ENCODE measurements around the gene XPNPEP1. TPM values are rescaled to one million over a fixed set of nuclear protein-coding genes. Genes with fewer than 3 reads are reported as not detected.

Gene XPNPEP1
- polyA plus RNA-seq, 6 donors from 2014 or later: 16.0 to 27.1 (median 19.5) TPM

DNA sequence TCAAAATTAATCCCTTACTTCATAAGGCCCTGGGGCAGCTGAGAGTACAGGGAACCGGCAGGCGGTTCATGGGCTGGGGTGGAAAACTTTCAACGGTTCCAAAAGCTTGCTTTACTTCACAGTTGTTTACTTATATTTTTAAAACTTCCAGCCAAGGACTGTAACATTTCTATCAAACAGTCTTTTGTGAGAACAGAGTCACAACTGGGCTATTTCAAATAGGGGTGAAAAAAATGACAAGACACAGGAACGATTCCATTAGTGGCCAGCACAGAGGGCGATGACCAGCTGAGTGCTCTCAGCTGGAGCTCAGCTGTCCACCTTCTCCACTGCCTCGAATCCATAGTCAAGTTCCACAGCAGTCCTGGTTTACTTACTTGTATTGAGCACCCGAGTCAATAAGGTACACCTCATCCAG is 48.2 kb downstream of the XPNPEP1 start:
- no peaks in the 10 kb centered on the region for H3K27me3 Mint-ChIP-seq
- DNase-seq: no peak
- no peak overlapping the region for H3K27ac Mint-ChIP-seq
- H3K4me1 Mint-ChIP-seq: no peaks in the 10 kb centered on the region
- H3K36me3 Mint-ChIP-seq: peaks cover 22 to 37% of the 10 kb centered on the region in 2 donors
- H3K9me3 Mint-ChIP-seq: no peaks in the 10 kb centered on the region
- H3K4me3 Mint-ChIP-seq: no peak overlapping the region
- no peak for ATAC-seq (ENCODE audit: low read depth in 2 of 2)

DNA sequence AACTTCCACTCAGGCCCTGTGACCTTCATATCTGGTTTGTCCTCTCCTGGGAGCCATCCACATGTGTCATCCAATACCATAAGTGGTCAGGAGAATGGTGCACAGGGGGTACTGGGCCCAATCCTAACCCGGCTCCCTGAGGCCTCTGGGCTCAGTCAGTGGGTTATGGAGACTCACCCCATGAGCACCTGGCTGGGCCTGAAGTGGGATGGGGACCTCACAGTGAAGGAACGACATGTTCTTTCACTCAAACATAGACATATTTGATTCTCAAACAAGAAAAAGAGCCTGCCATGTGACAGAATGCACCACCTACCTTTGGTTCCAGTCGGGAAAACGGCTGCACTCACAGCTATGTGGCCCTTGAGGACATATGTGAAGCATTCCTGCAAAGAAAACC is 51.8 kb downstream of the XPNPEP1 start:
- Mint-ChIP-seq H3K4me3 (no peak overlapping the region), H3K27me3 (no peaks in the 10 kb centered on the region), H3K27ac (peak overlapping the region in 1 of 6 donors; percentile 24), H3K36me3 (peaks cover 22 to 45% of the 10 kb centered on the region in 2 donors), H3K4me1 (no peaks in the 10 kb centered on the region), H3K9me3 (no peaks in the 10 kb centered on the region)
- DNase-seq (no peak), ATAC-seq (ENCODE audit: low read depth in 2 of 2) (no peak)

DNA sequence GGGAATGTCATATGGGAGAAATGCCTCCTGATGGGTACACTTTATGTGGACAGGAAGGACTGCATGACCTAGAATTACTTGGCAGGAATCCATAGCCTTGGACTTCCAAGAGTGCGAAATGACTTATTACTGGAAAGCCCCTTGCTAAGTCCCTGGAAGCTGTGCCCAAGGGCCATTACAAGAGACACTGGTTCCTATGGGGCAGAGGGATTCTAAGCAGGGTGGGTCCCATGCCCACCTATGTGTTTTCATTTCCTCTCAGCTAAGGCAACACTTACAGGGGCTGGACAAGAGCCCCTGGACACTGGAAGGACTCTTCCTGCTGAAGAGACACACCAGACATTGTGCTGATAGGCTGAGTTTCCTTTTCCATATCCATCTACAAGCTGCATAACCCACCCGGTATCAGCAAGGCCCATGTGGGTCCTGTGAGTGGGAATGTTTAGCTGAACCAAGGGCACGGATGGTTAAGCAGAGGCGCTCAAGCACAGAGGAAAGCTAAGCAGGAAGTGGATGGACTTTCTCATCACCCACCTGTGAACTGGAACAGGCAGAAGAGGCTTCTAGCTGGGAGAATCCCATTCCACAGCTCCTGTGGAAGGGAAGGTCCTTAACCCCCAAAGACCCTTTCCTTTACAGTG is 56.2 kb downstream of the XPNPEP1 start:
- no peak for ATAC-seq (ENCODE audit: low read depth in 2 of 2)
- no peak for DNase-seq
- Mint-ChIP-seq H3K27me3 (no peaks in the 10 kb centered on the region), H3K36me3 (peaks cover 52 to 69% of the 10 kb centered on the region in 2 donors), H3K4me3 (no peak overlapping the region), H3K4me1 (no peaks in the 10 kb centered on the region), H3K27ac (peak overlapping the region in 1 of 6 donors; percentile 6), H3K9me3 (peaks cover 11 to 31% (median 19%) of the 10 kb centered on the region in 7 donors)

DNA sequence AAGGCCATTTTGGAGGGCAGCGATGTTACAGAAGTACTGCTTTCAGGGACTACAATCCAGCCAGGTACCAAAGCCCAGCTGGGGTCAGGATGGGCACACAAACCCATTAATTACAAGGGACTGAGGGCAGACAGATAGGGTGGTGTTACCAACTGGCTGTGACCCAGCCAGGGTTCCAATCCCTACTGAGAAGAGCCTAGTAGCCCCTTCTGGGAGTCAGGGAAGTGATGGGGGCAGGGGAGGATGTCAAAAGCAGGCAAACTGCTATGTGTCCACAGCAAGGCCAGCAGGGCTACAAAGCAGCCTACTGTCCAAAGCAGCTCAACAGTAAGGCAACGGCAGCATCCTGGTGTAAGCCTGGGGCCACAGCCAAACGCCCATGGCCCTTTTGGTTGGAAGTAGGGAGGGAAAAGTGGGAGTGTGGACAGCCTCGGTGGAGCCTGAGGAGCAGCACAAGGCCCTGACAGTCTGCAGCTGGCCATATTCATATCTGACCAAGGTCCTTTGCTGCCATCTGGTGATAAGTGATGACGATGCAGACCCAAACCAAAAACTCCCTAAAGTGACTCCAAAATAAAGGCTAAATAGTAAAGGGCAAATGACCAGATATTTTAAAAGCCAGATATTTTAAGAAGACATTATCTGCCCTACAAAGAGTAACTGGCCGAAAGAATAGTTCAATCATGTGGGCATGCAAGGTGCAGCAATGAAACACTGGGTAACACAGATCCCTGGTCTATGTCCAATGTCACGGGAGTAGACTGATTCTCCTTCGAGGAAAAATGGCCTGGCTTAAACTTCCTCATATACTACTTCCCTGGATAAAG is 56.9 kb downstream of the XPNPEP1 start:
- DNase-seq (no peak), ATAC-seq (ENCODE audit: low read depth in 2 of 2) (no peak)
- no peaks in the 10 kb centered on the region for H3K27me3 Mint-ChIP-seq
- peaks cover 52 to 64% of the 10 kb centered on the region in 2 donors for H3K36me3 Mint-ChIP-seq
- H3K27ac Mint-ChIP-seq: peak overlapping the region in 3 of 6 donors; percentile 65 to 83 (median 71)
- no peak overlapping the region for H3K4me3 Mint-ChIP-seq
- no peaks in the 10 kb centered on the region for H3K4me1 Mint-ChIP-seq
- peaks cover 11 to 31% (median 19%) of the 10 kb centered on the region in 7 donors for H3K9me3 Mint-ChIP-seq

DNA sequence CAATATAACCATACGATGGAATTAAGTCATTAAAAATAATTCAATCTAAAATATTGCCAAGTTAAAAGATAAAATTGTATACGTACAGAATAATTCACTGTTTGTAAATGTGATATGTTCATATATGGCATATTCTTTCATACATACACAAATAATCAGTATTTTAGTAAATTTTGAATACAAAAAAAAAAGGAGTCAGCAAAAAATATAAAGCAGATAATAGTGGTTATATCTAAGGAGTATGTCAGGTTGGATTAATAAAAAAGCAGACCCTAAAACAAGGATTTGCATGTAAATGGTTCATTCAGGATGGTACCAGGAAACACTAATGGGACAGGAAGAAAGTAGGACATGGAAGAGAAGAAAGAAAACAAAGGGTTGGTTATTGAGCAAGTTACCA is 59.5 kb downstream of the XPNPEP1 start:
- Mint-ChIP-seq H3K27ac (no peak overlapping the region), H3K36me3 (peaks cover 48 to 52% of the 10 kb centered on the region in 2 donors), H3K27me3 (no peaks in the 10 kb centered on the region), H3K4me3 (no peak overlapping the region), H3K9me3 (peaks cover 11 to 31% (median 19%) of the 10 kb centered on the region in 7 donors), H3K4me1 (peaks cover 11 to 20% (median 17%) of the 10 kb centered on the region in 3 donors)
- DNase-seq (no peak), ATAC-seq (ENCODE audit: low read depth in 2 of 2) (no peak)

DNA sequence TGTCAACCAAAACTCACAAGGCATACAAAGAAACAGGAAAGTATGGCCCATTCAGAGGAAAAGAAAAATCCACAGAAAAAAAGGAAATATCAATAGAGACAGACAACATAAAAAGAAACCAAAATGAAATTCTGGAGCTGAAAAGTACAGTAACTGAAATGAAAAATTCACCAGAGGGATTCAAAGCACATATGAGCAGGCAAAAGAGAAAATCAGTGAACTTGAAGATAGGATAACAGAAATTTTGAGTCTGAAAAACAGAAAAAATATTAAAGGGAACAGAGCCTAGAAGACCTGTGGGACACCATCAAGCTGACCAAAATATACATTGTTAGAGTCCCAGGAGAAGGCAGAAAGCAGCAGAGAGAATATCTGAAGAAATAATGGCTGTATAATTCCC is 60.6 kb downstream of the XPNPEP1 start:
- DNase-seq (no peak), ATAC-seq (ENCODE audit: low read depth in 2 of 2) (no peak)
- H3K4me3 Mint-ChIP-seq: no peak overlapping the region
- H3K9me3 Mint-ChIP-seq: peaks cover 11 to 31% (median 22%) of the 10 kb centered on the region in 7 donors
- H3K36me3 Mint-ChIP-seq: peaks cover 38 to 45% of the 10 kb centered on the region in 2 donors
- H3K4me1 Mint-ChIP-seq: peaks cover 11 to 20% (median 17%) of the 10 kb centered on the region in 3 donors
- H3K27me3 Mint-ChIP-seq: no peaks in the 10 kb centered on the region
- H3K27ac Mint-ChIP-seq: no peak overlapping the region

DNA sequence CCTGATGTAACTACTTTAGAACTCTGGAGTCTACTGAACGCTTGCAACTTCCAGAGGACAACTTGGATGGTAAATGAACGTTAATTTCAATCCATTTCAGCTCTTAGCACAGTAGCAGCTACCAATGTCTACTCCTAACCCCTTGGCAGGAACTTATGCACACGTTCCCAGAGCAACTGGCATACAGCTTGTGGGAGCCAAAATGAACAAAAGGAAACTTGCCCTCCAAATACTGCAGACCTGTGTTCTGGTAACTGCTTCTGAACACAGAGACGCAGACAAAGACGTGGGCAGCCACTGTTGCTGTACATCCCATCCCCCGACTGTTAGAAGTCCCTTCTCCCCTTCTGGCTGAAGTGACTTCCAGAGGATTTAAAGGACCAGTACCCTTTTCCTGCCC is 61.3 kb downstream of the XPNPEP1 start:
- Mint-ChIP-seq H3K4me1 (peaks cover 11 to 20% (median 17%) of the 10 kb centered on the region in 3 donors), H3K9me3 (peaks cover 11 to 31% (median 22%) of the 10 kb centered on the region in 7 donors), H3K36me3 (peaks cover 36 to 40% of the 10 kb centered on the region in 2 donors), H3K4me3 (no peak overlapping the region), H3K27ac (no peak overlapping the region), H3K27me3 (no peaks in the 10 kb centered on the region)
- DNase-seq: no peak
- no peak for ATAC-seq (ENCODE audit: low read depth in 2 of 2)

DNA sequence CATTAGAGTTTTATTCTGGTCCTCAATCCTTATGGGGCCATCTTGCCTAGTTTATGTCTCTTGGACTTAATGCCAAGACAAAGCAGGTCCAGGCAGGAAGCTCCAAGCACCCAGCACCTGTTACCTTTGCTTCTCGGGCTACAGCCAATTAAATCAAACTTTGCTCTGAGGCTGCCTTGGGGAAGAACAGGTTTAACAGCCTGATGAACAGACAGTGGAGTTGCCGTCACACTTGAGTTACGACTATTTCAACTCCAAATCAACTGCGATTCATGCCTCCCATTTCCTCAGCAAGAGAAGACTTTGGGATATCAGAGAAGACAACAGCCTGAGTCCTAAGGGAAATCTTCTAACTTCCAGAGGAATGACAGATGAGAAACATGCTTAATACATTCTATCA is 62.2 kb downstream of the XPNPEP1 start:
- Mint-ChIP-seq H3K36me3 (peaks cover 34 to 38% of the 10 kb centered on the region in 2 donors), H3K4me3 (no peak overlapping the region), H3K27ac (peak overlapping the region in 2 of 6 donors; percentile 59 to 64), H3K4me1 (peaks cover 11 to 20% (median 17%) of the 10 kb centered on the region in 3 donors), H3K27me3 (no peaks in the 10 kb centered on the region), H3K9me3 (peaks cover 11 to 31% (median 22%) of the 10 kb centered on the region in 7 donors)
- ATAC-seq (ENCODE audit: low read depth in 2 of 2) (no peak), DNase-seq (no peak)

DNA sequence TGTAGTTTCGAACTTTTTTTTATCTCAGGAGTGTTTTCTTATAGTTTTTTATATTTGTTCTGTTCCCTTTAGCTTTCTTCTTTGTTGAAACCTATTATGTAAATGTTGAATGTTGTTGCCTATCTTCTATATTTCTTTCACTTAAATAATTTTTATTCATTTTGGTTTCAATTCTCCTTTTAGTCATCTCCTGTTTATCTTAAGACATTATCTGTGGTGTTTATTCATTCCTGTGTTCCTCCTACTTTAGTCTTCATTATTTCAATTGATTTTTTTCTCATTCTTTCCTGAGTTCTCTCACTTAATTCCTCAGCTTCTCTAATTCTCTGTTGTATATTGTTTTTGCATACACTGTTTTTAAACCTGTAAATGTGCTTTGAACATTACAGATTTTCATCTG is 64.1 kb downstream of the XPNPEP1 start:
- Mint-ChIP-seq H3K4me1 (peaks cover 11 to 20% (median 17%) of the 10 kb centered on the region in 3 donors), H3K9me3 (peaks cover 10 to 21% (median 20%) of the 10 kb centered on the region in 7 donors), H3K27ac (peak overlapping the region in 3 of 6 donors; percentile 3 to 35 (median 24)), H3K27me3 (no peaks in the 10 kb centered on the region), H3K36me3 (peaks cover 18 to 19% of the 10 kb centered on the region in 2 donors), H3K4me3 (peak overlapping the region in 2 of 8 donors; percentile 16 to 22)
- ATAC-seq (ENCODE audit: low read depth in 2 of 2): no peak
- DNase-seq: no peak

DNA sequence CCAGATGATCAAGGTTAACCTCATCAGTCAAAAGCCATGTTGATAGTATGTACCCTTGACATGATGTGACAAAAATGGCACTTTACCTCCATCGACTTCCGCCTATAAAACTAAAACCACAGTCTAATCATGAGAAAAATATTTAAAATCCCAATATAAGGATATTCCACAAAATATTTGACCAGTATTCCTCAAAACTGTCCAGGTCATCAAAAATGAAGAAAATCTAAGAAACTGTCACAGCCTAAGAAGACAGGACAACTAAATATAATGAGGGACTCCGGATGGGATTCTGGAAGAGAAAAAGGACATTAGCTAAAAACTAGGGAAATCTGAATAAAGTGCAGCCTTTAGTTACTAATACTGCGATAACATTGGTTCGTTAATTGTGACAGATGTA is 67.6 kb downstream of the XPNPEP1 start:
- no peak for ATAC-seq (ENCODE audit: low read depth in 2 of 2)
- Mint-ChIP-seq H3K27ac (peak overlapping the region in 2 of 6 donors; percentile 10 to 64), H3K9me3 (peaks cover 0 to 5% (median 0%) of the 10 kb centered on the region in 7 donors), H3K36me3 (no peaks in the 10 kb centered on the region), H3K4me3 (no peak overlapping the region), H3K4me1 (peaks cover 23 to 25% (median 24%) of the 10 kb centered on the region in 3 donors), H3K27me3 (peaks cover 11 to 17% (median 12%) of the 10 kb centered on the region in 3 donors)
- no peak for DNase-seq

DNA sequence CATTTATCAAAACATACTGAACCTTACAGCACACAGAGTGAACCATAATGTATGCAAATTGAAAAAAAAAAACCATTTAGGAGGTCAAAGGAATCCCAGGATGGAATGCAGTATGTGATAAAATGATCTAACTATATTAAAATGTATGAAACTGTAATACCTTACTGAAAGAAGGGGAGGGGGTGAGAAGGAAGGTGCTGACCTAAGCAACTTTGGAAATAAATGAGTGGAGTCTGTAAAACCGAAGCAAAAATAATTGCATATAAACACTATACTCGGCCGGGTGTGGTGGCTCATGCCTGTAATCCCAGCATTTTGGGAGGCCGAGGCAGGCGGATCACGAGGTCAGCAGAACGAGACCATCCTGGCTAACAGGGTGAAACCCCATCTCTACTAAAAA is 69.4 kb downstream of the XPNPEP1 start:
- no peak overlapping the region for H3K27ac Mint-ChIP-seq
- DNase-seq (no peak), ATAC-seq (ENCODE audit: low read depth in 2 of 2) (no peak)
- H3K27me3 Mint-ChIP-seq: peaks cover 13 to 25% (median 16%) of the 10 kb centered on the region in 3 donors
- peak overlapping the region in 1 of 8 donors; percentile 8 for H3K4me3 Mint-ChIP-seq
- H3K36me3 Mint-ChIP-seq: no peaks in the 10 kb centered on the region
- peaks cover 7 to 12% (median 8%) of the 10 kb centered on the region in 3 donors for H3K4me1 Mint-ChIP-seq
- peaks cover 0 to 5% (median 0%) of the 10 kb centered on the region in 7 donors for H3K9me3 Mint-ChIP-seq

DNA sequence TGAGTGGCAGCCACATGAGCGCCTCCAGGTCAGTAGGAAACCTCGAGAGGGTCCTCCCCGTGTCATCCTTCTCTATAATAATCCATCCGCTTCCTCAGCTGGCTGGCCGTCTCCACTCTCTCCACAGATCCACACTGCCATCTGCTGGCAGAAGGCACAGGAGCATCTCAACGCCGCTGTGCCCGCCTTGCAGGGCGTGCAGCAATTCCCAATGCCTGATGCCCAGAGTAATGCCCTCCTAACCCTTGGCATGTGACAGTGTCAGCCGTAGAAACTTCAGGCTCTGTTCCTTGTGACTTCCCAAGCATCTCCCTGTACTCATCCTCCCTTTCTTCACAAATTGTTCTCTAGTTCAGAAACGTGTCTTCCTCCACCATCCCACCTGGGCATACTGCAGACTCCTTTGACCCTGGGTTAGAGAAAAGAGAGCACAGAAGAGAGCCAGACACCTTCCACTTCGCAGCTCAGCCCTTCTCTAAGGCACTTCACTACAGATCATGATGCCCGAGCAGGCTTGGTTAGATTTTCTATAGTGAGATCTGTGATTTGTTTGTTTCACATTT is 70.8 kb downstream of the XPNPEP1 start:
- H3K4me1 Mint-ChIP-seq: peaks cover 7 to 12% (median 8%) of the 10 kb centered on the region in 3 donors
- no peaks in the 10 kb centered on the region for H3K36me3 Mint-ChIP-seq
- peak overlapping the region in 1 of 8 donors; percentile 41 for H3K4me3 Mint-ChIP-seq
- peak; percentile 28 for DNase-seq
- H3K27me3 Mint-ChIP-seq: peaks cover 23 to 25% (median 24%) of the 10 kb centered on the region in 3 donors
- ATAC-seq (ENCODE audit: low read depth in 2 of 2): peak; percentile 42 to 60
- peaks cover 0 to 2% (median 0%) of the 10 kb centered on the region in 7 donors for H3K9me3 Mint-ChIP-seq
- no peak overlapping the region for H3K27ac Mint-ChIP-seq

Measured in naive B cell (primary cell).